Right ventricle myocardium superior (tissue), 1 donor: ENCODE results near the gene HEXB. TPM values are rescaled to one million over a fixed set of nuclear protein-coding genes. Genes with fewer than 3 reads are reported as not detected.

Experiments
- total RNA-seq: library from RNA; stranded (reverse); fragmentation: NEBNext Ultra II Directional; extraction: Animal tissue kit (Norgen Biotek cat#: 25700); gene quantifications from one replicate; pipeline ENCODE4 v1.2.1, GENCODE V29; 2021
- donor health status: DM: no; HTN: yes; CAD: no; lungs with severe emphysema.

Gene HEXB
- total RNA-seq, 1 donor from 2014 or later = 83.6 TPM

Other genes starting within 250 kb of the HEXB start
- 2.3 TPM for gene ENC1, start 44.5 kb upstream of the HEXB start, total RNA-seq
- 42.3 TPM for gene GFM2, start 81.9 kb downstream of the HEXB start, total RNA-seq
- gene NSA2, start 82.0 kb downstream of the HEXB start, total RNA-seq = 35.1 TPM
- 3.0 TPM for gene FAM169A, start 181.2 kb downstream of the HEXB start, total RNA-seq